GM18870 (cell line): Measurements from ENCODE around the gene ZG16B.

Experiments
- ATAC-seq: cut with Tn5 transposase; IDR thresholded peaks from one replicate; pipeline ENCODE4 v1.9.1; 2021; ENCODE audit warnings: moderate library complexity; ENCODE audit not compliant: unreplicated experiment

The ZG16B gene

DNA sequence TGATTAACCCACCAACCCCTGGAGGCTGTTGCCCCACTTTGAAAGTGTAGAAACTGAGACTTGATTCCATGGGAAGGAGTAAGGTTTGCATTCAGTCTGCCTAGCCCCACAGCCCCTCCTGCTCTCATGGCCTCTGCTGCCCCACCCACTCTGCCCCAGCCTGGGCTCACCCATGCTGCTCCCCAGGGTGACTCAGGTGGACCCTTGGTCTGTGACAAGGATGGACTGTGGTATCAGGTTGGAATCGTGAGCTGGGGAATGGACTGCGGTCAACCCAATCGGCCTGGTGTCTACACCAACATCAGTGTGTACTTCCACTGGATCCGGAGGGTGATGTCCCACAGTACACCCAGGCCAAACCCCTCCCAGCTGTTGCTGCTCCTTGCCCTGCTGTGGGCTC, 25.4 kb upstream of the ZG16B start:
- ATAC-seq = no peak

DNA sequence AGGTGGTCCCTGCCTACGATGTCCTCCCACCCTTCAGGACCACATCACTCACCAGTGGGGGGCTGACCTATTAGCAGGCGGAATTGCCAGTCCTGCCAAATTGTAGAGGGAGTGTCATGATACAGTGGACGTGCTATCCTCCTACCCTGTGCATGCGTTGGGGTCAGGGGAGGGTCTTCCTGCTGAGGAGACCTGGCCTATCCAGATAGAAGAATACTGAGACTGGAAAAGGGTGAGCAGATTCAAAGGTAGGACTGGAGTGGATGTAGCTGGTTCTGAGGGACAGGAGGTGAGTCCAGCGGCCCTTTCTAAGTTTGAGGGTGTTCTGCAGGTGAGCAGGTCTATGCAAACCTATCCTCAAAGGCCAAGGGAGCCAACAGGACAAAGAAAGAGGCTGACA, 23.8 kb upstream of the ZG16B start:
- ATAC-seq = no peak

GRCh38 chr16:2808181-2808580, 21.9 kb upstream of the ZG16B start:
- ATAC-seq = no peak

DNA sequence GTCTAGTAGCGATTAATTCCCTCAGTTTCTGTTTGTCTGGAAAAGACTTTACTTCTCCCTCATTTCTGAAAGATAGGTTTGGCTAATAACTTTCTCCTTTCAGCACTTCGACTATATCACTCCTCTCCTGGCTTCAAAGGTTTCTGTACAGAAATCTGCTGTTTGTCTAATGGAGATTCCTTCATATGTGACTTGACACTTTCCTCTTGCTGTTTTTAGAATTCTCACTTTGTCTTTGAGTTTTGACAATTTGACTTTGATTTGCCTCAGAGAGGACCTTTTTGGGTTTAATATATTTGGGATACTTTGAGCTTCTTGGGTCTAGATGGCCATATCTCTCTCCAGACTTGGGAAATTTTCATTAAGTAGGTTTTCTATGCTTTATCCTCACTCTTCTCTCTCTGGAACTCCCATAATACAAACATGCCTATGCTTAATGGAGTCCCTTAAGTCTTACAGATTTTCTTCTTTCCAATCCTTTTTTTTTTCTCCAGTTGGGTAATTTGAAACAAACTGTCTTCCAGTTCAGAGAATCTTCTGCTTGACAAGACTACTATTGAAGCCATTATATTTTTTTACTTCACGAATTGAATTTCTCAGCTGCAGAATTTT, 20.8 kb upstream of the ZG16B start:
- no peak for ATAC-seq

- ATAC-seq = no peak
Measured at GRCh38 chr16:2810651-2811050, 19.5 kb upstream of the ZG16B start.

DNA sequence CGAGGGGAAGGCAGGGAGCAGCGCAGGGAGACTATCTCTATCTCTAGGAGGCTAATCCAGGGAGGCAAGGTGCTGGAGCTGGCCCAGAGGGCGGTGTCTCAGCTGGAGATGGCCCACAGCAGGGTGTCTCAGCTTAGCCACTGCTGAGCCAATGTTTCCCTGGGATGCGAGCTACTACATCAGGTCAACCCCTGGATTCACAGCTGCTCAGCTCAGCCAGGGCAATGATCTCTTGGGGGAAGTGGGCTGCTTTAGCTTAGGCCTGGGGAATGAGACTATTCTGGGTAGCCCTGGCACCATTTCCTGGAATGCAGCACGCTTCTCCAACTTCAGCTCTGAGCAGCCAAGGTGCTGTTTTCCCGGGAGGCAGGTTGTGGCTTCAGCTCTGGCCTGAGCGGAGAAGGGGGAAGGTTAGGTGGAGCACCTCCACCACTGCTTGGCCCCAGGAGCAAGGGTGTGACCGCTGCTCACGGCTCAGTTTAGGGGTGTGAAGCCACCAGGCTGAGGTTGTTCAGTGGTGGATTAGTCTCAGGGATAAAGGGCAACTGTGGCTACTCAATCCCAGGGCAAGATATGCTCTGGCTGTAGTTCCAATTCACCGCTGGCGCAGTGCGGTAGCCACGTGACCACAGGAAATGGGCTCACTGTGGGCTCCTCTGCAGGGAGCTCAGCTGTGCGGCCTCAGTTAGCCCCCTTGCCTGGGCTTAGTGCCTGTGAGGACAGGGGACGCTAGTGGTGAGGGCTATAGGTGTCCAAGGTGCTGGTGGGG, 18.2 kb upstream of the ZG16B start:
- no peak for ATAC-seq

- ATAC-seq = no peak
Measured at GRCh38 chr16:2813771-2814221, 16.3 kb upstream of the ZG16B start.

DNA sequence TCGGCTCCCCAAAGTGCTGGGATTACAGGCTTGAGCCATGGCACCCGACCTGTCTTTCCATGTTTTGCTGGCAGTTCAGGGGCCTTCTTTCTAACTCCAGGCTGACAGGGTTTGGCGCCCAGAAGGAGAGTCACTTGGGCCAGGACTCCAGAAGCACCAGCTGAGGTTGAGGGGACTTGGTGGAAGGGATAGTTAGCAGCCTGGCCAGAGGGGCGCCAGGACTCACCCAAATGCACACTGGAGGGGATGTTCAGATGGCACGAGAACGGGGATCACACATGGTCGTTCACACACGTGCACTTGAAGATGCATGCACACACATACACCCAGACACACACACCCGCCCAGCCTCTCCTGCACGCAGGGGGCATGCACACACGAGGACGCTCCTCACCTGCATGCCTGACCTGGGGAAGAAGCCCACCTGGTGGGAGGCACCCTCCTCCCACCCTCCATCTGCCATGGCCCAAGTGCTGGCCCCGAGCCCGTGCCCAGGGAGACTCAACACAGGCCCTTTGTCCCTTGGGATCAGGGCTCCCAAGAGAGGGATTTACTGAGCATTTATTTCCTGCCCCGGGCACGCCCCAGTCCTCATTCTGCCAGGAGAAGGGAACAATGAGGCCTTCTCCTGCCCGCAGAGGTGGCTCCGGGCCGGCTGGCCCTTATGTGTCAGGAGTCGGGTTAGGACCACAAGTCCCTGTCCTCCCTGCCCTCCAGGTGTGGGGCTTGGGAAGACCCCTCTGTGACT, 15.4 kb upstream of the ZG16B start:
- no peak for ATAC-seq

DNA sequence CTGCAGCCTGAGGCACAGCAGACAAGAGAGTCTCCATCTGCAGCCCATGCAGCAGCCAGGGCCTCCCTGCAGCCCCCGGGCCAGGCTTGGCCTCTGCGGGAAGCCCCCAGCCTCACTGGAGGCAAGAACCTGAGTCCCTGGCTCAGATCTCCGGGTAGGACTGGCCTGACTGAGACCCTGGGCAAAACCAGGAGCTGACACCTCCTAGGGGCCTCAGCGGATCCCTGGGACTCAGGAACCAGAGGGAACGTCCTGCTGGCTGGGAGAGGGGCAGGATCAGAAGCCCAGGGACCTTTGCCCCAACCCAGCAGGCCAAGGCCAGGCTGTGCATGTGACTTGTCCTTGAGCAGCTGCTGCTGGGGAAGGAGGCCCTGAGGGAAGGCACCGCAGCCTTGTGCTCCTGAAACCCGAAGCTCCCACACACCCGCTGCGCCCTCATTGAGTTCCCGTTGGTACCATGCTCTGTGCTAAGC, 14.8 kb upstream of the ZG16B start:
- no peak for ATAC-seq

GRCh38 chr16:2816751-2817339, 13.3 kb upstream of the ZG16B start, which contains the start of gene PRSS21:
PRSS21 (plus strand) TSS chr16:2817237; CDS start chr16:2817269, 32 bp downstream.
- no peak for ATAC-seq

GRCh38 chr16:2817340-2818271, 12.5 kb upstream of the ZG16B start:
- no peak for ATAC-seq

DNA sequence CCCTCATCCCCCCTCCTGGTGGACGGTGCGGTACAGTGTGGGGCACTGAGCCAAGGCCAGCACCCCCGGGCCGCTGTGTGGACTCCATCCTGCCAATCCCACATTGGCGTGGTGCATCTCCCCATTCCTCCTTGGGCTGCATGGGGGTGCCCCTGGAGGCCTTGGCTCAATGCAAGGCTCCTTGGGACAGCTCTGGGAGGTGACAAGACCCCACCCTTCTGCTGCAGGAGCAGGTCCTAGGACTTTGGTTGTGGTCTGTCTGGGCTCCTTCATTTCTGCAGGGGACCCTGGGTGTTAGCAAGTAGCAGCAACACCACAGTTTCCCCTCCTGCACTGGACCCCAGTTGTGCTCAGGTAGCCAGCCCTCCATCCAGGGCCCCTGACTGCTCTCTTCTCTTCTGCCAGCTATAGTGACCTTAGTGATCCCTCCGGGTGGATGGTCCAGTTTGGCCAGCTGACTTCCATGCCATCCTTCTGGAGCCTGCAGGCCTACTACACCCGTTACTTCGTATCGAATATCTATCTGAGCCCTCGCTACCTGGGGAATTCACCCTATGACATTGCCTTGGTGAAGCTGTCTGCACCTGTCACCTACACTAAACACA, 11.7 kb upstream of the ZG16B start:
- ATAC-seq = no peak

DNA sequence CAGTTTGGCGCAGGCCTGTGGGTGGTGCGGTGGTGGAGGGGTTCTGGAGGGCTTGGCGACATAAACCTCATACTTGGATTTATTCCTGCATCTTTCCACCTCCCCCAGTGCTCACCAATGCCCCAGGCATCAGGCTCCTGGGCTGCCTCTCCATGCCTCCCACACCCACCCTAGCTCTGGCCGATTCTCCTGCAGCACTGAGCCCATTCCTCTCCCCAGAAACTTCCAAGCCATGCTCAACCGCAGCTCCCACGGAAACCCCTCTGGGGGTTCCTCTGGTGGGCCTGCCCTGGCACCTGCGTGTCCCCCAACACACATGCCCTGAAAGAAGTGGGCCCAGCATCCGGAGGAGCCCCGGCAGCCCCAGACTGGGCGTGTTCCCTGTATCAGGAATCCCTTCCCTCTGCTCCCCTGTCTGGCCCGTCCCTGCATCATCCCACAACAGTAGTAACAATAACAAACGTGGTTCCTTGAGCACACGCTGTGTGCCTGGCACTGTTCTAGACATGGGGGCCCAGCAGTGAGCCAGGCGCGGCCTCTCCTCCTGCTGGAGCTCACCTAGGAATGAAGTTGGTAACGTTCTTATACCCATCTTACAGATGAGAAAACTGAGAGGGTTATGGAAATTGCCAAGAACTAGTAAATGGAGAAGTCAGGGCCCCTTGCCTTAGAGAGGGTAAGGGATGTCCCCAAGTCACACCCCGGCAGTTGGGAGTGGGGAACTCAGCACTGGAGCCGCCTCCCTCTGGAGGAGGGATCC, 10.7 kb upstream of the ZG16B start:
- ATAC-seq = no peak

- no peak for ATAC-seq
Measured at GRCh38 chr16:2819939-2820835, 9.9 kb upstream of the ZG16B start.

GRCh38 chr16:2820836-2821486, 9.1 kb upstream of the ZG16B start:
- no peak for ATAC-seq

- no peak for ATAC-seq
Measured at GRCh38 chr16:2821487-2822157, 8.5 kb upstream of the ZG16B start.

DNA sequence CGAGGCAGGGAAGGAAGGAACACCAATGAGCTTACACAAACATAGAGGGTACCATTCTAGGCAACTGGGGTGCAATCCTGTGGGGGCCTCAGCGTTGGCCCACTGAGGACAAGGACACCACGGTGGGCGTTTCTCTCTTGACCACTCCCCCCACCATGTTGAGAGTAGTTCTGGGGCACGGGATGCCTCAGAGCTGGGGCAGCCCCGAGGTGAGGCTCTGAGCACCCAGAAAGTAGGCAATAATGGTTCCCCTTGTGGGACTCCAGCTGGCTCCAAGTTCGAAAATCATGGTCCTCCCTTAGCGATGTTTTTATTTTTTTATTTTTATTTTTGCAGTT, 8.0 kb upstream of the ZG16B start:
- ATAC-seq = no peak
